Brain microvascular endothelial cell (primary cell): ENCODE results near the gene LRRC28.
A peak's percentile ranks its signal among the peaks of the same experiment; 100 is the strongest.
"Not testable (repeated sequence)": the region's sequence is repeated elsewhere in the genome, so short reads cannot be mapped to it uniquely, and the experiment has no call there.

Source experiments
- DNase-seq: peaks from one replicate; pipeline ENCODE4 v3.0.0-alpha.2; 2020
- H3K27ac ChIP-seq: fragments of 250-450 bp; sonication (Bioruptor Pico); 2 replicates; pipeline ENCODE4 v1.5.1; 2020; ENCODE audit warnings: mild to moderate bottlenecking, moderate library complexity
- H3K27me3 ChIP-seq: fragments of 250-450 bp; sonication (Bioruptor Pico); replicated peaks from 2 replicates; pipeline ENCODE4 v1.5.1; 2020; ENCODE audit warnings: mild to moderate bottlenecking
- H3K36me3 ChIP-seq: fragments of 250-450 bp; sonication (Bioruptor Pico); replicated peaks from 2 replicates; pipeline ENCODE4 v1.5.1; 2020; ENCODE audit warnings: mild to moderate bottlenecking
- H3K4me3 ChIP-seq: 2 replicates; pipeline ENCODE4 v1.5.1; 2011; ENCODE audit warnings: low read depth, mild to moderate bottlenecking, control low read depth, low read length, moderate library complexity
- in situ Hi-C: cut with HindIII; loops from 2 replicates; pipeline ENCODE4 v1.10.0; 2017; ENCODE audit warnings: low sequenced_read_pairs, low pct_ligation_motif_present
- TF ChIP-seq, protein P1 (sequence below): IDR thresholded peaks from 2 replicates; pipeline ENCODE4 v1.5.1; 2011; ENCODE audit warnings: low read depth, mild to moderate bottlenecking, moderate library complexity, low read length, control low read depth, inconsistent platforms; ENCODE audit errors: missing control alignments

LRRC28 gene

DNA sequence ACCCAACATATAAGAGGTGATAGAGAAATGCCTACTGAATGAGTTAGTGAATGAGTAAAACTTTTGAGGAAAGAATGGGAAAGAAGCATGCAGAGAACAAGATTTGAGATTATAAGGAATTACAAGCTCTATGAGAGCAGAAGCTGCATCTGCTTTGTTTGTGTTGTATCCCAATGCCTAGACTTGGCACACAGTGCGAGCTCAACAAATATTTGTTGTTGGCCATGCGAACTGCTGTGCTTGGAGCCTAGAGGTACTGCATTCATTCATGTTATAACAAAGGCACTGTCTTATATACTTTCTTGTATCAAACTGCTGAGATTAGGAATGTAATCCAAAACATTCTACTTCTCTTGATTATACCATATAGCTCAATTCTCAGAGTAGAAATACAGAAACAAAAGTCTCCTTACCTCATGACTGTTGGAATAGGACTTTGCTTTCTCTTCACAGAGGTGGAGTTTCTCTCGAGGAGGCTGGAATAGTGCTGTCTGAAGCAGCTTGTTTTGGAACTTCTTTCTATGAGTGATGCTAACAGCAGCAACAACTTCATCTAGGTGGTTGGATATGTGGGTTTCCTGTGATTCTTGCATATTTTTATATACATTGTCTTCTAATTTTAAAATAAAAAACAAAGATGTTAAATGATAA is 23.0 kb upstream of the LRRC28 start:
- DNase-seq, result no peak
- Histone ChIP-seq H3K36me3 (peaks cover 16% of the 10 kb centered on the region), H3K27me3 (no peaks in the 10 kb centered on the region), H3K4me3 (no peak overlapping the region), H3K27ac (no peak overlapping the region)
- TF ChIP-seq, protein P1, sequence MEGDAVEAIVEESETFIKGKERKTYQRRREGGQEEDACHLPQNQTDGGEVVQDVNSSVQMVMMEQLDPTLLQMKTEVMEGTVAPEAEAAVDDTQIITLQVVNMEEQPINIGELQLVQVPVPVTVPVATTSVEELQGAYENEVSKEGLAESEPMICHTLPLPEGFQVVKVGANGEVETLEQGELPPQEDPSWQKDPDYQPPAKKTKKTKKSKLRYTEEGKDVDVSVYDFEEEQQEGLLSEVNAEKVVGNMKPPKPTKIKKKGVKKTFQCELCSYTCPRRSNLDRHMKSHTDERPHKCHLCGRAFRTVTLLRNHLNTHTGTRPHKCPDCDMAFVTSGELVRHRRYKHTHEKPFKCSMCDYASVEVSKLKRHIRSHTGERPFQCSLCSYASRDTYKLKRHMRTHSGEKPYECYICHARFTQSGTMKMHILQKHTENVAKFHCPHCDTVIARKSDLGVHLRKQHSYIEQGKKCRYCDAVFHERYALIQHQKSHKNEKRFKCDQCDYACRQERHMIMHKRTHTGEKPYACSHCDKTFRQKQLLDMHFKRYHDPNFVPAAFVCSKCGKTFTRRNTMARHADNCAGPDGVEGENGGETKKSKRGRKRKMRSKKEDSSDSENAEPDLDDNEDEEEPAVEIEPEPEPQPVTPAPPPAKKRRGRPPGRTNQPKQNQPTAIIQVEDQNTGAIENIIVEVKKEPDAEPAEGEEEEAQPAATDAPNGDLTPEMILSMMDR, result no peak
- in situ Hi-C loops, result no loop called here

DNA sequence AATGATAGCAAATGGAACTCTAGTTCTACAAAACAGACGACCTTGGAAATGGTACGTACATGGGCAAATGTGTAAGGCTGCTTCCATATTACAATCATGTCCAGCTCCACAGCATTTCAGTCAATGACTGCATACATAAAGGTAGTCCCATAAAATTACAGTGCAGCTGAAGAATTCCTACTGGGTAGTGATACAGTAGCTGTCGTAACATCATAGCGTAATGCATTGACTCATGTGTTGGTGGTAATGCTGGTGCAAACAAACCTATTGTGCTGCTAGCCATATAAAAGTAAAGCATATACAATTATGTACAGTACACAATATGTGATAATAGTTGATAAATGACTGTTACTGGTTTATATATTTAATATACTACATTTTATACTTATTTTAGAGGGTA is 20.4 kb upstream of the LRRC28 start:
- Histone ChIP-seq H3K27me3 (no peaks in the 10 kb centered on the region), H3K27ac (no peak overlapping the region), H3K36me3 (peaks cover 10% of the 10 kb centered on the region), H3K4me3 (no peak overlapping the region)
- DNase-seq, result no peak
- in situ Hi-C loops, result no loop called here
- TF ChIP-seq, protein P1, result no peak

DNA sequence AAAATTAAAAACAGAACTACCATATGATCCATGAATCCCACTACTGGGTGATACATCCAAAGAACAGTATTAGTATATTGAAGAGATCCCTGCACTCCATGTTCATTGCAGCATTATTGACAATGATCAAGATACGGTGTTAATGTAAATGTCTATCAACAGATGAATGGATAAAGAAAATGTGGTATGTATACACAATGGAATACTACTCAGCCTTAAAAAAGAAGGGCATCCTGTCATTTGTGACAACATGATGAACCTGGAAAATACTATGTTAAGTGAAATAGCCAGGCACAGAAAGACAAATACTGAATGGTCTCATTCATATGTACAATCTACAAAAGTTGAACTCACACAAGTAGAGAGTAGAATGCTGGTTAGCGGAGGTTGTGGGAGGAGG is 18.5 kb upstream of the LRRC28 start:
- TF ChIP-seq, protein P1, result no peak
- DNase-seq, result no peak
- Histone ChIP-seq H3K27me3 (no peaks in the 10 kb centered on the region), H3K36me3 (peaks cover 6% of the 10 kb centered on the region), H3K27ac (no peak overlapping the region), H3K4me3 (no peak overlapping the region)
- in situ Hi-C loops, result no loop called here

DNA sequence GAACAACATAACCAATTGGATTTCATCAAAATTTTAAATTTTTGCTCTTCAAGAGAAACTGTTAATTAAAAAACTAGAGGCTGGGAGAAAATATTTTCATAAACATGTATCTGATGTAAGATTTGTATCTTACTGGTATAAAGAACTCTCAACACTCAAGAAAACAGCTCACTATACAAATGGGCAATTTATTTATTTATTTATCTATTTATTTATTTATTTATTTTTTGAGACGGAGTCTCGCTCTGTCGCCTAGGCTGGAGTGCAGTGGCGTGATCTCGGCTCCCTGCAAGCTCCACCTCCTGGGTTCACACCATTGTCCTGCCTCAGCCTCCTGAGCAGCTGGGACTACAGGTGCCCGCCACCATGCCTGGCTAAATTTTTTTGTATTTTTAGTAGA is 17.1 kb upstream of the LRRC28 start:
- H3K27ac ChIP-seq, H3K36me3 ChIP-seq, in situ Hi-C loops, DNase-seq, H3K27me3 ChIP-seq, H3K4me3 ChIP-seq: not testable (repeated sequence)

DNA sequence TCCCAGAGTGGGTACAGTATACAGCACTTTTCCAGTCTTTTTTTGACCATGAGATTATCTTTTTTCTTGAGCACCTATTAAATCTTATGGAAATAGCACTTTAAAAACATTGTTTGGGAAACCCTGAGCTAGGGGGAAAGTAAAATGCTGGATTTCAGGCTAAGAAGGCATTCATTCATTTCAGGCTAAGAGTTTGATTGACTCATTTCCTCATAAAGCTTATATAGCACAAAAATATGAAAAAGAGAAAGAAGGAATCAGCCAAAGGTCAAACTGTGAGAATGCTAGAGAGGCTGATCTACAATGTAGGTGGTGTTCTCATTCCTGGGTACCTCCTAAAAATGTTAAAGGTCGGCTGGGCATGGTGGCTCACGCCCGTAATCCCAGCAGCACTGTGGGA is 12.4 kb upstream of the LRRC28 start:
- H3K36me3 ChIP-seq, result peaks cover 11% of the 10 kb centered on the region
- peak overlapping the region; percentile 22 for H3K27ac ChIP-seq
- no peaks in the 10 kb centered on the region for H3K27me3 ChIP-seq
- in situ Hi-C loops, result no loop called here
- H3K4me3 ChIP-seq, result no peak overlapping the region
- TF ChIP-seq, protein P1, result no peak
- DNase-seq, result no peak

DNA sequence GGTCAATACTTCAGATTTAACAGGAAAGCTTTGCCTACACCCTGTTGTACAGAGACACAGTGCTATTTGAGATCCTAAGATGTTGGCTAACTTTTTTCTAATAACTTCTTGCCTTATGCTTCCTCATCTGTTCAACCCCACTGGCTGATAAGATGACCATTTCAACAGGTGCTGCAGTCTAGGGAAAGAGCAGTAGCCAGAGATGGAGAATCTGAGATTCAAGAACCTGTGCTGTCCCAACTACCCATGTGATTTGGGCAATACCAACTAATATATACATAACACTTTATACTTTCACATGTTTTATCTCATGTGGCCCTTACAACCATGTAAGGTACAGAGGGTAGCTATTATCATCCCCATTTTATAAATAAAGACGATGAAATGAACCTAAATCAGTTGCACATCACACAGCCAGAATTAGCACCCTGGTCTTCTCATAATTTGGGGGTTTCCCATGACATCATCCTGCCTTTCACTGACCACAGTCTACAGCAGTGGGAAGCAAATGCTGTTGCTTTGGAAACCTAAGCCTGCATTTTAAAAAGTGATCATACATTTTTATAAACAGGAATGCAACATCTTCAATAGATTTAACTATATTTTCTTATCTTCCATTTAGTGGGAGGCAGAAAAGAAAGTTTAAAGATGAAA is 11.6 kb upstream of the LRRC28 start:
- Histone ChIP-seq H3K4me3 (no peak overlapping the region), H3K27ac (peak overlapping the region; percentile 50), H3K36me3 (peaks cover 11% of the 10 kb centered on the region), H3K27me3 (no peaks in the 10 kb centered on the region)
- DNase-seq, result peak; percentile 48
- in situ Hi-C loops, result no loop called here
- TF ChIP-seq, protein P1, result no peak
